GM18517 (cell line): ENCODE measurements around the gene COA8.

Experiments
- ATAC-seq: cut with Tn5 transposase; IDR thresholded peaks from one replicate; pipeline ENCODE4 v1.9.1; 2021; ENCODE audit warnings: mild to moderate bottlenecking, moderate library complexity; ENCODE audit not compliant: unreplicated experiment

COA8 gene

DNA sequence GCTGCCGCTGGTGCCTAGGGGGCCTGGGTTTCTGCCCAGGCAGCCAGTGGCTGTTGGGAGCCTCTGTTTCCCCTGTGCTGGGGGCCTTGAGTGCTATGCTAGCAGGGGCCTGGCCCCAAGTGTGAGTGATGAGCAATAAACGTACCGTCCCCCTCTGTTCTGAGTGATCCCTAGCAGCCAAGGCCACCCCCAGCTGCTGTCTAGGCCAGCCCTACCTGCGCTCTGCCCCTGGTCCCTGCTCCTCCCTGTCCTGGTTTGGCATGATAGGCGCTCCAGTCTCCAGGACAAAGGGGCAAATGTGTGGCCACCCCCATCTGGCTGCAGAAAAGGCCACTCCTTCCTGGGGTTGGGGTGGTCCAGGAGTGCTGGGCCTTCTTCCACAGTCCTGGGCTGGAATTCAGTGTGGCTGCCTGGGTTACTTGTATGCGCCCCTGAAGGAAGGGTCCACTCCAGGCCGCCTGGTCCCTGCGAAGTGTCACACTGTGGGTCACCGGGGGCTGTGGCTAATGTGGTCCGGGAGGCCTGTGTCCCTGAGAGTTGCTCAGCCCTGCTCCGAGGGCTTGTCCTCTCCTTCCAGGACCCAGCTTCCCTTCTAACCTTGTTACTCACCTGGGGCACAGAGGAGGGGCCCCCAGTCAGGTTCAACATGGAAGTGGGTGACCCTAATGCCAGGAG lies 26.7 kb upstream of the COA8 start:
- no peak for ATAC-seq

- no peak for ATAC-seq
Measured at GRCh38 chr14:103536693-103537092, 26.1 kb upstream of the COA8 start.

GRCh38 chr14:103537175-103537990 lies 25.4 kb upstream of the COA8 start:
- no peak for ATAC-seq

DNA sequence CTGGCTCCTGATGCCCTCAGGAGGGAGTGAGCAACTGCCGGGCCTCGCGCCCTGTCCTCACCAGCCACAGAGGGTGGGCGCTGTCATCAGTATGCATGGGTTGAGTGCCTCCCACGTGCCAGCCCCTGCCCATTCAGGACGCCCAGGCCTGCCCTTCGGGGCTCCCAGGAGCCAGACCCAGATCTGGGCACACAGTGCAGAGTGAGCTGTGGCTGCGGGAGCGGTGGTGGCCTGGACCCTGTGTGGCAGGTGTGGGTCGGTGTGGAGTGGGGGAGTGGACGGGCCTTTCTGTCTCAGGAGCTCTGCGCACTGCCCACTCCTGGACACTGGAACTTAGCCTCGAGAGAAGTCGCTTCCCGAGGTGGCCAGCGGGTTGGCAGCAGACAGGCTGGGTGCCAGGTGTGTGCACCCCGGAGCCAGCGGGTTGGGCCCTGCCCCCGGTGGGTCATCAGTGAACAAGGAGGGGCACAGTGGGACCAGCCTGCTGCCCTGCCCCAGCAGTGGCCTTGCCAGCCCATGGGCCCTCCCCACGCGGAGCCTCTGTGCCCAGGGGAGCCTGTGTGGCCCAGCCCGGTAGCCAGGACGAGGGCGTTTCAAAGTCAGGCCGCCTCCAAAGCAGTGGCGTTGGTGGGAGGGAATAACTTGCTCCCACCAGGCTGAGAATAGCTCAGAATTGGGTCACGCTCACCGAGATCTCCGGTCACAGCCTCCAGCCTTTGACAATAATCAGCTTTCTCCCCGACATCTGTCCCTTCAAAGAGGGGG lies 24.3 kb upstream of the COA8 start:
- ATAC-seq = no peak

DNA sequence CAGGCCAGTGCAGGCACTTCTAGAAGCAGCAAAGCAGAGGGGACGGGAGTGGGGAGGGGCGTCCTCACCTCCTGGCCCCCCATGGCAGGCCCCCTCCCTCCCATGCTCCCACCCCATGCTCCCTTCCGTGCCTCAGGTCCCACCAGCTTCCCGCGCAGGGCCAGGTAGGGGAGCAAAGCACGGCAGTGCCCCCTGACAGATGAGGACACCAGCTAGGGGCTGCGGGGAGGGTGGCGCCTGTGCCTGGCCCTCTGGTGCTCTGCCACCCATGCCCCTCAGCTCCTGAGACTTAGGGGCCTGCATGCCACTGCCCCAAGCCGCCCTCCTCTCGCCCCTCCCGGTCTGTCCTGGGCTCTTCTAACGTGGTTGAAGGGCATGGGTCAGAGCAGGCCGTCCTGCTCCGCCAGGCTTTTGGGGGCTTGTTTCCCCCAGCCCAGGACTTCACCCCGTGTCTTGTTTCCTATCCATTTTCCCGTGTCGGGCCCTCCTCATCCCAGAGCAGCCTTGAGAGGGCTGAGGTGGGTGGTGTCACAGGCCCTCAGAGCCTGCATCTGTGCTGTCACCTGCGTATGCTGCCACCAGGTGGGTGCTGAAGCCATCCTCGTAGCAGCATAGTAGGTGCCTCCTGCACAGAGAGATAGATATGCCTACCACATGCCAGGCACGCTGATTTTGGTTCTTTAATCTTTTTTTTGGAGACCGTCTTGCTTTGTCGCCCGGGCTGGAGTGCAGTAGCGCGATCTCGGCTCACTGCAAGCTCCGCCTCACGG lies 23.5 kb upstream of the COA8 start:
- no peak for ATAC-seq

DNA sequence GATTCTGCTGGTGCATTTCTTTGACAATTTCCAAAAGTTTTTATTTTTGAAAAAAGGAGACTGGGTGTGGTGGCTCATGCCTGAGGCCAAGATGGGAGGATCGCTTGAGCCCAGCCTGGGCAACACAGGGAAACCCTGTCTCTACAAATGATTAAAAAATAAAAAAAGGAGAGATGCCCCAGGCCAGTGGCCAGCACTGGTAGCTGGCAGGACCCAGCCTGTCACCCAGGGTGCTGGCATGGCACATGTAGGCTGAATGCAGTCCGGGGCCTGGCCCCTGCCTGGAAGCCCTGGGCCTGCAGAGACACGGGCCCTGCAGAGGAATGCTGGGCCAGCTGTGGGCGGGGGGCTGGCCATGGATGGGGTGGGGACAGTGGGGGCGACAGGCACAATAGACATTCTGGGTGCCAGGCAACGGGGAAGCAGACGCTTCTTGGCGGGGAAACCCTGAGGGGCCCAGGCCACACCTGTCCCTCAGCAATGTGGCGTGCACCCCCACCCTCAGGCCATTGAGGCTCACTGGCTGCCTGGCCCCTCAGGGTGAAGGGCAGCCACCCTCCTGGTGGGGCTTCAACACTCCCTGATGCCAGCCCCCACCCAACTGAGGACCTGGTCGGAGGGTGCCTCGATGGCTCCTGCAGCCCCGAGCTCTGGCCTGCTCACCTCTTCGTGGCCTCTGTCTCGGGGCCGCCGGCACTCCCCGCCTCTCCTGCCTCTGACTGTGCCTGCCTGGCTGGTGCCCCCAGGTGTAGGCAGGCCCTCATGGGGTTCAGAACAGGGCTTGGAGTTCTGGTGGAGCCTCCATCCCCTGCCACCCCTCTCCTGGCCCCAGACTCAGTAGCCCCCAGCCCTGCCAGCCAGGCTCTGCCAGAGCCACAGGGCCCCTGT lies 21.7 kb upstream of the COA8 start:
- ATAC-seq = no peak

GRCh38 chr14:103541709-103542604 lies 20.8 kb upstream of the COA8 start:
- ATAC-seq = no peak

DNA sequence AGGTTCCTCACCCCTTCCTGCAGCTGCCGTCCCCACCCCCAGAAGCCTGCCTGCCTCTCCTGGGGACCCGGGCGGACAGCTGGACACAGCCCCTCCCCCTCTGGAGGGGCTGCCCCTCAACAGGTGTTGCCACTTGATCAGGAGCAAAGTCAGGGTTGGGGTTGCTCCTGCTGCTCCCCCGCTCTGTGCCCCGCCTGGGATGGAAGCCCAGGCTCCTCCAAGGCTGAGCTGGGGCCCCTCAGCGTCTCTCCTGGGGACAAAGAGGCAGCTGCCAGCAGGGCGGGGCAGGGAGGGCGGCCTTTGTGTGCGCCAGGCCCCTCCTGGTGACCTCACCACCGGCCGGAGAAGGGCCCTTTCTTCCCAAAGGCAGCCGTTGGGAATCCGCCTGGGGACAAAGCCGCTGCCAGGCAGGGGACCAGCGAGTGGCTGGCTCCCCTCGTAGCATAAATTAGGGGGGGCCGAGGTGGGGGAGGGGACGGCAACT lies 20.1 kb upstream of the COA8 start:
- no peak for ATAC-seq

DNA sequence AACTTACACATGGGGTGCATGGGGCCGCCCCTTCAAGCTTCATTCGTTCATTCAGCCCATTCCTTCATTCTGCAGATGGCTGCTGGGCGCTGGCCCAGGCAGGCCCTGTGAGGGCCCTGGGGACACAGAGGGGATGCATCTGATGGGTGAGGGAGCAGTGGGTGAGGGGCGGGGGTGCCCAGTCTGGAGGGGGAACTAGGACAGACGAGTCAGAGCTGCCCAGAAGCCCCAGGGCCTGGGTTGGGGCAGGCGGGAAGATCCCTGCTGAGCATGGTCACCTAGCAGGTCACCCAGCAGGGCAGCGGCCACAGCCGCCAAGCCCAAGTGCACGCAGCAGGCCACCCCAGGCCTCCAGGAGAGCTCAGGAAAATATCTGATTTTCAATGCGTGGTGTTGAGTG lies 19.6 kb upstream of the COA8 start:
- no peak for ATAC-seq

GRCh38 chr14:103543721-103544387 lies 18.9 kb upstream of the COA8 start:
- ATAC-seq = no peak

DNA sequence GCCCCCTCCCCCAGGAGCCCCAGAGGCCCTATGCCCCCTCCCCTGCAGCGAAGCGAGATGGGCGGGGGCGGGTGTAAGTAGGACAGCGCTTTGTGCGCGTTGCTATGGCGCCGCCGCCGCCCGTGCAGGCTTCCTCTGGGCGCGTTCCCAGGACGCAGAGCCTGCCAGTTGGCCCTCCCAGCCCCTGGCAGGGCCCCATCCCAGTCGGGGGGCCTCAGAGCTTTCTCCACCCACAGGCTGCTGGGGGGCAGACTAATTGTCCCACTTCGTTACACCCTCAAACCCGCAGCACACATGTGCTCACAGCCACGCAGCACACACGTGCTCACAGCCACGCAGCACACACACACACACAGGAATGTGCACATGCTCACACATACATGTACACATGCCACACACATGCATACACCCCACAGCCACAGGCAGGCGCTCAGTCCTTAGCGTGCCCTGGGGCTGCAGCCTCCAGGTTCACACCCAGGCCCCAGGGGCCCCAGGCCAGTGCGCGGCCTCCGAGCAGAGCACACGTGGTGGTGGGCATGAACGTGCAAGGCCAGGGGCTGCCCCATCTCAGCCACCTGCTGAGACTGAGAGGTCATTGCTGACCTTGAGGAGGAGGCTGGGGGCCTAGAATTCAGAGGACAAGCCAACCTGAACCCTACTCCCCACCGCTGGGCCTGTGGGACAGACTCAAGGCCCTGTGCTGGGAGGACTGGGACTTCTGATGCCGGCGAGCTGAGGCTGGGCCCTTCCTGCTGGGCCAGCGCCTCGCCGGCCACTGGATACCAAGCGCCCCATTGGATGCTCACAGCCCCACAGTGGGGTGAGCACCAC lies 18.2 kb upstream of the COA8 start:
- ATAC-seq = no peak

- no peak for ATAC-seq
Measured at GRCh38 chr14:103545219-103545914, 17.4 kb upstream of the COA8 start.

DNA sequence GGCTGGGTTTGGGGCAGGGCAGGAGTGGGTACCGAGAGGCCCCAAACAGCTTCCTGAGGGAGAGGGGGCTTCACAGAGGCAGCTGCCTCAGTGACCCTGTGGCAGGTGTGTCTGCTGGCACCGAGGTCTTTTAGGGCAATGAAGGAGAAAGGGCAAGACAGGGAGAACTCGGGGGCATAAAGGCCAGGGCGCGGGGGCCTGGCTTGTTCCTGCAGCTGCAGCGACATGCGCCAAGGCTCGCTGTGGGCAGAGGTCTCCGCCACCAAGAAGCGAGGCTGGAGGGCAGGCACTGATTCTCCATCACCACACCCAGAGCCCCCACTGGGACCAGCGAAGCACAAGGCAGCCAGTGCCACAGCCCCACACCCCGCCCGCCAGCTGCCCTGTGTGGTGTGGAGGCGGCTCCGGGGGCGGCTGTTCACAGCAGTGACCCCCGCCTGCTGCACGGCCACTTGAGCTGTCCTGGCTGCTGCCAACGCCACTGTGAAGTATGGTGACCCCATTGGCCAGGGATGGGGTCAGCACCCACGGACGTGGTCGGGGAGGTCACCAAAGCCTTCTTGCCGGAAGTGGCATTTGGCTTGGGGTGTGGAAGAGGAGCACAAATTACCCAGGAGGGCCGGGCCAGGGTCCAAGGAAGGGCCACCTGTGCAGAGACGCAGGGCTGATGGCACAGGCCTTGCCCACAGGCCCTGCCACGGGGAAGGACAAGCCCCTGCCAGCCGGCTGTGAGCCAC lies 16.7 kb upstream of the COA8 start:
- ATAC-seq = no peak

DNA sequence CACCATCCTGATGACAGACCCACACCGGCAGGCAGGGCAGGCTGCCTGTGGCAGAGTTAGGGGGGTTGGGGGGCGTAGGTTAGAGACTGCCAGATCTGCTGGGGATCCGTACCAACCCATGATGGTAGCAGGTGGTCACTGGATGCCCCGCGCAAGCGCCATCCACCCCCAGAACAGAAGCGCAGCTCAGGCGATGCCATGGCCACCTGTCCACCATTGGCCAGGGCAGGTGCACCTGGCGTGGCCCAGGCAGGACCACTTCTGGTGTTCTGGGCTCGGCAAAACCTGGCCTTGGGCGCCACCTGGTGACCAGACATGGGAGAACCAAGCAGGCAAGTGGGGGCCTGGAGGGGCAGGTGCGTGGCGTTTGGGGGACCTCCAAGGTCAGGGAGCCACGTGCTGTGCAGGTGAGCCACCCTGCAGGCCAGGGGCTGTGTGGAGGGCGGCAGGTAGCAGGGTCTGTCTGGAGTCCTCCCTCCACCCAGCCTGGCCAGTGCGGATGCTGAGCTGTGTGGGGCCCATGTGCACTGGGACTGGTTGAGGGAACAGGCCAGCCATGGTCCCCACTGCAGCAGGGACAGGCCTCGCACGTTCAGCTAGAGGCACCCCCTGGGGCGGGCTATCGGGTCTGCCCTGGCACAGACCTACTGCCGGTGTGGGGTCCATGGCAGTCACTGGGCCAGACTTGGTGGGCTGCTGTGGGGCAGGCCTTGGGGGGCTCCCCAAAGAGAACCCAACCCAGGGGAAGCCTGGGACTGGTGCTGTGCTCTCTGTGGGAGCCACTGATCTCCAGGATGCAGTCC lies 15.9 kb upstream of the COA8 start:
- ATAC-seq = no peak

DNA sequence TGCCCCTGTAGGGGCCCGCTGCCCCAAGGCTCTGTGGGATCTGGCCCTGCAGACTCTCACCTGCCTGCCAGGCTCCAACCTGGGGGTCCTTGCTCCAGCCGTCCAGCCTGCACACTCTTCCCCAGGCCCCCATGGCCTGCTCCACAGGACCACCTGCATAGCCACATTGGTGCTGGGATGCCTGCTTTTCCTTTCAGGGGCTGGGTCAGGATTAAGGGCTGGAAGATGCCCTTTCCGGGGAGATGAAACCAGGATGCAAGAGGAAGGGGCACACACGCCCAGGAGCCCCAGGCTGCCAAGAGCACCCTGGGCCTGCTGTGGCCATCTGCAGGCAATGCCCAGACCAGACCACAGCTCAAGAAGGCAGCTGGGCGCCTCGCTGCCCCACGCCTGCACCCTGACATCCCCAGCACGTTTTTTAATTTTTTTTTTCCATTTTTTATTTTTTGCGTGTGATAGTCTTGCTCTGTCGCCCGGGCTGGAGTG lies 15.3 kb upstream of the COA8 start:
- no peak for ATAC-seq
